OCI-LY3 (cell line): Measurements from ENCODE around the gene TBL1XR1.
"Not testable (repeated sequence)": the region's sequence is repeated elsewhere in the genome, so short reads cannot be mapped to it uniquely, and the experiment has no call there.

ENCODE experiments used
- H2AFZ ChIP-seq: fragments of 200-600, 300-600 bp; shearing (Covaris generic); 2 replicates; pipeline ENCODE4 v1.6.0; 2014; ENCODE audit warnings: antibody characterized with exemption, low read depth, low read length
- H3K27ac ChIP-seq: fragments of 200-600, 300-600 bp; sonication (generic); 2 replicates; pipeline ENCODE4 v1.5.1; 2014; ENCODE audit warnings: mild to moderate bottlenecking, low read length, moderate library complexity, mixed read lengths
- H3K27me3 ChIP-seq: fragments of 200-600, 300-600 bp; sonication (generic); 2 replicates; pipeline ENCODE4 v1.6.1; 2014; ENCODE audit warnings: low read depth, low read length, mixed read lengths
- H3K36me3 ChIP-seq: fragments of 200-600, 300-600 bp; sonication (generic); replicated peaks from 2 replicates; pipeline ENCODE3; 2014; ENCODE audit warnings: low read depth, low read length, mixed read lengths
- H3K4me1 ChIP-seq: fragments of 300-600, 200-600 bp; sonication (generic); 2 replicates; pipeline ENCODE4 v1.6.1; 2014; ENCODE audit warnings: low read length, mixed read lengths
- H3K4me2 ChIP-seq: fragments of 200-600, 300-600 bp; sonication (generic); 2 replicates; pipeline ENCODE4 v1.6.1; 2014; ENCODE audit warnings: low read length, mixed read lengths
- H3K4me3 ChIP-seq: fragments of 300-600, 200-600 bp; sonication (generic); 2 replicates; pipeline ENCODE4 v1.5.1; 2014; ENCODE audit warnings: antibody characterized with exemption, mild to moderate bottlenecking, low read length, moderate library complexity
- H3K79me2 ChIP-seq: fragments of 300-600, 200-600 bp; shearing (Covaris generic); 2 replicates; pipeline ENCODE4 v1.6.1; 2014; ENCODE audit warnings: mild to moderate bottlenecking, low read length, mixed read lengths
- H3K9ac ChIP-seq: fragments of 300-600, 200-600 bp; shearing (Covaris generic); 2 replicates; pipeline ENCODE4 v1.6.0; 2014; ENCODE audit warnings: mild to moderate bottlenecking, low read length, moderate library complexity
- H3K9me3 ChIP-seq: fragments of 200-600, 300-600 bp; shearing (Covaris generic); 2 replicates; pipeline ENCODE4 v1.6.1; 2014; ENCODE audit warnings: low read length, mixed read lengths; ENCODE audit not compliant: insufficient read depth
- H4K20me1 ChIP-seq: fragments of 200-600, 300-600 bp; sonication (generic); 2 replicates; pipeline ENCODE4 v1.6.1; 2016; ENCODE audit warnings: low read length, mixed read lengths; ENCODE audit not compliant: insufficient read depth
- CTCF ChIP-seq: fragments of 200-600, 300-600 bp; sonication (generic); IDR thresholded peaks from 2 replicates; pipeline ENCODE4 v1.5.1; 2014; ENCODE audit warnings: antibody characterized with exemption, low read length, low read depth
- EZH2phosphoT487 ChIP-seq: fragments of 200-600 bp; shearing (Covaris generic); IDR thresholded peaks from 2 replicates; pipeline ENCODE4 v1.6.1; 2018; ENCODE audit warnings: antibody characterized with exemption, mixed run types, low read depth

TBL1XR1 gene

GRCh38 chr3:177196008-177196455 is 1.2 kb downstream of the TBL1XR1 start:
- no peaks in the 10 kb centered on the region for H3K27me3 ChIP-seq
- H4K20me1 ChIP-seq = peaks cover 32% of the 10 kb centered on the region
- TF ChIP-seq CTCF (no peak), EZH2phosphoT487 (no peak)
- H3K27ac ChIP-seq = peak overlapping the region; percentile 94
- H3K9ac ChIP-seq = peak overlapping the region; percentile 99
- H3K4me1 ChIP-seq = peaks cover 60% of the 10 kb centered on the region
- H3K79me2 ChIP-seq = peaks cover 72% of the 10 kb centered on the region
- peak overlapping the region; percentile 83 for H3K4me3 ChIP-seq
- no peak overlapping the region for H2AFZ ChIP-seq
- H3K36me3 ChIP-seq = peaks cover 27% of the 10 kb centered on the region
- H3K9me3 ChIP-seq = no peaks in the 10 kb centered on the region
- H3K4me2 ChIP-seq = peak overlapping the region; percentile 80

DNA sequence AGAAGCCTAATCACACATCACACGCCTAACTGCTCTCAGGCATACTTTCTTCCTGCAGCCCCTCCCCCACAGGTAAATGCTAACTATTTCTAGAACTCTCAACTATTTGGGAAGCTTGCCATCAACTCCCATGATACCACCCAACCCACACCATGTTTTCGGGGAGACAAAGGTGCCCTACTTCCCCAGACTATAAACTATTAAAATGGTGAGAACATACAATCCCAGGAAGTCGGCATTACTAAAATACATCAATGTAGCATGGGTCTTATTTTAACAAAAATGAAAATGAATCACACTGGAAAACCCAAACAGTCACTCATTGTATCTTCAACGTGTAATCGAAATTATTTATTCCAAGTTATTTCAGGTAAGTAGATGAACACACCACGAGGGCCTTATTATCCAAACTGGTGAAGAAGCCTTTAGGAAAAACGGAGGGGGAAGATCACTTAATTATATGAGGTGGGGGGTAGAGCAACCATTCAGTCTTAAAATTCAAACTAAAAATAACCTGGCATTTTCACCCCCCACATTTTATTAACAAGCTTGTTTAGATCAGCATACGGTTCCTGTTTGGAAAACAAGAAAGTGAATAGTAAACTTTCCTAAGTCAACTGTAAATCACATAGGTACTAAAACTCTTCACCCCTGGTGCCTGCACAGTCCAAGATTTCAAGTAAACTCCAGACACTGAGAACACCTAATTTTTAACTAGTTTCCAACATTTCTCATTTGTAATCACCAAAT is 1.9 kb downstream of the TBL1XR1 start:
- peaks cover 38% of the 10 kb centered on the region for H4K20me1 ChIP-seq
- H3K27me3 ChIP-seq = no peaks in the 10 kb centered on the region
- H3K9me3 ChIP-seq = no peaks in the 10 kb centered on the region
- peak overlapping the region; percentile 80 for H3K4me2 ChIP-seq
- H3K4me3 ChIP-seq = peak overlapping the region; percentile 83
- H3K36me3 ChIP-seq = peaks cover 30% of the 10 kb centered on the region
- H3K27ac ChIP-seq = peak overlapping the region; percentile 94
- peaks cover 60% of the 10 kb centered on the region for H3K4me1 ChIP-seq
- H3K9ac ChIP-seq = peak overlapping the region; percentile 99
- H3K79me2 ChIP-seq = peaks cover 75% of the 10 kb centered on the region
- TF ChIP-seq EZH2phosphoT487 (no peak), CTCF (no peak)
- no peak overlapping the region for H2AFZ ChIP-seq

GRCh38 chr3:177194299-177194698 is 3.0 kb downstream of the TBL1XR1 start:
- H3K36me3 ChIP-seq = peaks cover 30% of the 10 kb centered on the region
- H3K27ac ChIP-seq = peak overlapping the region; percentile 94
- peak overlapping the region; percentile 99 for H3K9ac ChIP-seq
- no peak overlapping the region for H2AFZ ChIP-seq
- no peak for TF ChIP-seq EZH2phosphoT487
- TF ChIP-seq CTCF = no peak
- H3K4me2 ChIP-seq = peak overlapping the region; percentile 80
- H3K4me3 ChIP-seq = peak overlapping the region; percentile 83
- H4K20me1 ChIP-seq = peaks cover 49% of the 10 kb centered on the region
- no peaks in the 10 kb centered on the region for H3K27me3 ChIP-seq
- H3K9me3 ChIP-seq = no peaks in the 10 kb centered on the region
- peaks cover 78% of the 10 kb centered on the region for H3K79me2 ChIP-seq
- H3K4me1 ChIP-seq = peaks cover 50% of the 10 kb centered on the region

DNA sequence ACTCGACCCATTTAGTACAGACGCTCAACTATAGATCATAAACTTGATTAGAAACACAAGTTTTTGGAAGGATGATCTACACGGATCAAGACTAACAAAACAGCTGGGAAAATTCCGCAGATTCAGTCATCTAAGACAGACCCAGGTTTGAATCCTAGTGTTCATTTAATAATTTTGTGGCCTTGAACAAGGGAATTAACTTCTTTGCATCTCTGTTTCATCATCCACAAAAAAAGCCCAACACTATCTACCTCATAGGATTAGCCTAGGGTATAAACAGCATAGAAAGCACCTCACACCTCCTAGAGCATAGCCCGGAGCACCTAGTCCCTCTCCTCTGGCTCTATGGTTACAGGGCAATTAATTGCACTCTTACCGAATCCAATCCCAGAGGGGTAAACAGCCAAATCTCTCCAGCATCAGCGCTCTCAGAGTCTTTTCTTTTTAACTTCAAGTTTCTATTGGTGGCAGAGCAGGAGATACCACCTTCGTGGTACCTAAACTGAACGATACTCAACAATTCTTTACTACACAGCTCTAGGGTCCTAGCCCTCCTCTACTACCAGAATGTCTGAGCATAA is 3.5 kb downstream of the TBL1XR1 start:
- Histone ChIP-seq H3K36me3 (peaks cover 30% of the 10 kb centered on the region), H3K27ac (peak overlapping the region; percentile 94), H3K4me1 (peaks cover 45% of the 10 kb centered on the region), H3K4me2 (peak overlapping the region; percentile 80), H2AFZ (no peak overlapping the region), H3K9me3 (no peaks in the 10 kb centered on the region), H4K20me1 (peaks cover 54% of the 10 kb centered on the region), H3K27me3 (no peaks in the 10 kb centered on the region), H3K4me3 (peak overlapping the region; percentile 83), H3K79me2 (peaks cover 81% of the 10 kb centered on the region), H3K9ac (peak overlapping the region; percentile 99)
- no peak for TF ChIP-seq EZH2phosphoT487
- no peak for TF ChIP-seq CTCF

DNA sequence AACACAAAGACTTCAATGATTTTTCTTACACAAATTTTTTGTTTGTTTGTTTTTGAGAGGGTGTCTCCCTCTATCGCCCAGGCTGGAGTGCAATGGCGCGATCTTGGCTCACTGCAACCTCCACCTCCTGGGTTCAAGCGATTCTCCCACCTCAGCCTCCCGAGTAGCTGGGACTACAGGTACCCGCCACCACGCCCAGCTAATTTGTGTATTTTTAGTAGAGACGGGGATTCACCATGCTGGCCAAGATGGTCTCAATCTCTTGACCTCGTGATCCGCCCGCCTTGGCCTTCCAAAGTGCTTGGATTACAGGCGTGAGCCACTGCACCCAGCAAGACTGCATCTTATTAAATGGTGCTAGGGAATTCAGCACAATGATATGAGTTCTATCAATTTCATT is 4.0 kb downstream of the TBL1XR1 start:
- H3K9ac ChIP-seq, H3K9me3 ChIP-seq, H3K27me3 ChIP-seq, H2AFZ ChIP-seq, H3K27ac ChIP-seq: not testable (repeated sequence)
- Histone ChIP-seq H3K79me2 (peaks cover 85% of the 10 kb centered on the region), H4K20me1 (peaks cover 59% of the 10 kb centered on the region), H3K4me1 (peaks cover 40% of the 10 kb centered on the region), H3K4me3 (peak overlapping the region; percentile 83), H3K36me3 (peaks cover 30% of the 10 kb centered on the region), H3K4me2 (peak overlapping the region; percentile 80)
